Neural progenitor cell (in vitro differentiated cells): ENCODE data around the gene ERCC8. TPM values are rescaled to one million over a fixed set of nuclear protein-coding genes. Genes with fewer than 3 reads are reported as not detected.

Experiments
- DNase-seq: peaks from one replicate; pipeline ENCODE4 v3.0.0-alpha.2; 2016; ENCODE audit warnings: low spot score
- H2AFZ ChIP-seq: fragments of 200-600 bp; sonication (generic); replicated peaks from 2 replicates; pipeline ENCODE4 v1.6.1; 2016; ENCODE audit warnings: antibody characterized with exemption
- H3F3A ChIP-seq: fragments of 200-600 bp; sonication (generic); 2 replicates; pipeline ENCODE4 v1.6.1; 2016; ENCODE audit warnings: antibody characterized with exemption, low read depth
- H3K27ac ChIP-seq: fragments of 200-600 bp; sonication (generic); 2 replicates; pipeline ENCODE4 v1.5.1; 2016; ENCODE audit warnings: mild to moderate bottlenecking
- H3K27me3 ChIP-seq: fragments of 200-600 bp; sonication (generic); 2 replicates; pipeline ENCODE4 v1.6.1; 2016; ENCODE audit warnings: mild to moderate bottlenecking, moderate library complexity
- H3K36me3 ChIP-seq: fragments of 200-600 bp; sonication (generic); 2 replicates; pipeline ENCODE4 v1.5.1; 2016
- H3K4me1 ChIP-seq: fragments of 200-600 bp; sonication (generic); 2 replicates; pipeline ENCODE4 v1.6.1; 2016; ENCODE audit warnings: mixed run types
- H3K4me2 ChIP-seq: fragments of 200-600 bp; sonication (generic); 2 replicates; pipeline ENCODE4 v1.6.1; 2016
- H3K4me3 ChIP-seq: fragments of 200-600 bp; sonication (generic); 2 replicates; pipeline ENCODE4 v1.5.1; 2016
- H3K79me2 ChIP-seq: fragments of 200-600 bp; sonication (generic); 2 replicates; pipeline ENCODE4 v1.6.1; 2016; ENCODE audit warnings: low read depth
- H3K9ac ChIP-seq: fragments of 200-600 bp; sonication (generic); 2 replicates; pipeline ENCODE4 v1.6.1; 2016
- H3K9me3 ChIP-seq: fragments of 200-600 bp; sonication (generic); 2 replicates; pipeline ENCODE4 v1.5.1; 2016; ENCODE audit warnings: low read depth
- H4K20me1 ChIP-seq: fragments of 200-600 bp; sonication (generic); 2 replicates; pipeline ENCODE4 v1.6.1; 2016; ENCODE audit warnings: low read depth
- H3K27ac Mint-ChIP-seq: 3 replicates; pipeline ENCODE4 v1.8.0; 2021; ENCODE audit warnings: mixed read lengths
- H3K27me3 Mint-ChIP-seq: 2 replicates; pipeline ENCODE4 v1.8.0; 2022; ENCODE audit warnings: low read depth, mild to moderate bottlenecking, inconsistent platforms, moderate library complexity, mixed read lengths; ENCODE audit not compliant: insufficient read depth
- H3K36me3 Mint-ChIP-seq: 3 replicates; pipeline ENCODE4 v1.8.0; 2021; ENCODE audit warnings: mixed read lengths
- H3K4me1 Mint-ChIP-seq: 3 replicates; pipeline ENCODE4 v1.8.0; 2021; ENCODE audit warnings: mixed read lengths
- H3K4me3 Mint-ChIP-seq: 3 replicates; pipeline ENCODE4 v1.8.0; 2021; ENCODE audit warnings: mild to moderate bottlenecking, moderate library complexity, mixed read lengths
- H3K9me3 Mint-ChIP-seq: 3 replicates; pipeline ENCODE4 v1.8.0; 2020; ENCODE audit warnings: mixed read lengths
- EZH2 ChIP-seq: fragments of 200-600 bp; sonication (generic); IDR thresholded peaks from 2 replicates; pipeline ENCODE4 v1.6.1; 2017; ENCODE audit warnings: antibody characterized with exemption, mild to moderate bottlenecking, moderate library complexity
- EZH2phosphoT487 ChIP-seq: fragments of 200-600 bp; sonication (generic); IDR thresholded peaks from 2 replicates; pipeline ENCODE4 v1.6.1; 2017; ENCODE audit warnings: antibody characterized with exemption
- total RNA-seq: library from RNA; depleted of rRNA; stranded (reverse); fragments of >200 nt; gene quantifications from 2 replicates; pipeline ENCODE4 v1.2.3, GENCODE V29; 2015; ENCODE audit warnings: low replicate concordance
- TF ChIP-seq, protein P1 (sequence below): fragments of 200-600 bp; sonication (generic); IDR thresholded peaks from 2 replicates; pipeline ENCODE4 v1.5.1; 2017; ENCODE audit warnings: antibody characterized with exemption, mild to moderate bottlenecking

ERCC8 gene
- 43.7 and 48.0 TPM in 2 replicates for total RNA-seq

GRCh38 chr5:60944904-60945812, at the start of gene ERCC8, which contains the start of gene NDUFAF2:
Gene ERCC8, minus strand, starts transcription at chr5:60945070. Its CDS starts 62 bp downstream, at chr5:60945008.
Gene NDUFAF2, plus strand, starts transcription at chr5:60945205. Its CDS starts 51 bp downstream, at chr5:60945256.
- H2AFZ ChIP-seq: peak within 1 kb of the TSS; percentile 89
- H3F3A ChIP-seq: peaks cover 4% of the 10 kb centered on the region
- no peaks in the 10 kb centered on the region for H4K20me1 ChIP-seq
- peak; percentile 96 for DNase-seq
- peaks cover 17% of the 10 kb centered on the region for H3K4me1 ChIP-seq
- H3K36me3 ChIP-seq: peaks cover under 1% of the 10 kb centered on the region
- no peak for TF ChIP-seq EZH2
- TF ChIP-seq, protein P1, sequence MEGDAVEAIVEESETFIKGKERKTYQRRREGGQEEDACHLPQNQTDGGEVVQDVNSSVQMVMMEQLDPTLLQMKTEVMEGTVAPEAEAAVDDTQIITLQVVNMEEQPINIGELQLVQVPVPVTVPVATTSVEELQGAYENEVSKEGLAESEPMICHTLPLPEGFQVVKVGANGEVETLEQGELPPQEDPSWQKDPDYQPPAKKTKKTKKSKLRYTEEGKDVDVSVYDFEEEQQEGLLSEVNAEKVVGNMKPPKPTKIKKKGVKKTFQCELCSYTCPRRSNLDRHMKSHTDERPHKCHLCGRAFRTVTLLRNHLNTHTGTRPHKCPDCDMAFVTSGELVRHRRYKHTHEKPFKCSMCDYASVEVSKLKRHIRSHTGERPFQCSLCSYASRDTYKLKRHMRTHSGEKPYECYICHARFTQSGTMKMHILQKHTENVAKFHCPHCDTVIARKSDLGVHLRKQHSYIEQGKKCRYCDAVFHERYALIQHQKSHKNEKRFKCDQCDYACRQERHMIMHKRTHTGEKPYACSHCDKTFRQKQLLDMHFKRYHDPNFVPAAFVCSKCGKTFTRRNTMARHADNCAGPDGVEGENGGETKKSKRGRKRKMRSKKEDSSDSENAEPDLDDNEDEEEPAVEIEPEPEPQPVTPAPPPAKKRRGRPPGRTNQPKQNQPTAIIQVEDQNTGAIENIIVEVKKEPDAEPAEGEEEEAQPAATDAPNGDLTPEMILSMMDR: no peak
- no peak for TF ChIP-seq EZH2phosphoT487
- H3K27ac Mint-ChIP-seq: no peak within 1 kb of the TSS
- no peak within 1 kb of the TSS for H3K4me3 Mint-ChIP-seq
- peaks cover 7% of the 10 kb centered on the region for H3K36me3 Mint-ChIP-seq
- peaks cover 3% of the 10 kb centered on the region for H3K27me3 Mint-ChIP-seq
- H3K4me1 Mint-ChIP-seq: peaks cover 5% of the 10 kb centered on the region
- peak within 1 kb of the TSS; percentile 59 for H3K4me3 ChIP-seq
- H3K9me3 Mint-ChIP-seq: peaks cover 3% of the 10 kb centered on the region
- H3K9ac ChIP-seq: peak within 1 kb of the TSS; percentile 41
- no peaks in the 10 kb centered on the region for H3K9me3 ChIP-seq
- peaks cover 11% of the 10 kb centered on the region for H3K27me3 ChIP-seq
- peak within 1 kb of the TSS; percentile 99 for H3K4me2 ChIP-seq
- H3K79me2 ChIP-seq: peaks cover 76% of the 10 kb centered on the region
- H3K27ac ChIP-seq: no peak within 1 kb of the TSS

DNA sequence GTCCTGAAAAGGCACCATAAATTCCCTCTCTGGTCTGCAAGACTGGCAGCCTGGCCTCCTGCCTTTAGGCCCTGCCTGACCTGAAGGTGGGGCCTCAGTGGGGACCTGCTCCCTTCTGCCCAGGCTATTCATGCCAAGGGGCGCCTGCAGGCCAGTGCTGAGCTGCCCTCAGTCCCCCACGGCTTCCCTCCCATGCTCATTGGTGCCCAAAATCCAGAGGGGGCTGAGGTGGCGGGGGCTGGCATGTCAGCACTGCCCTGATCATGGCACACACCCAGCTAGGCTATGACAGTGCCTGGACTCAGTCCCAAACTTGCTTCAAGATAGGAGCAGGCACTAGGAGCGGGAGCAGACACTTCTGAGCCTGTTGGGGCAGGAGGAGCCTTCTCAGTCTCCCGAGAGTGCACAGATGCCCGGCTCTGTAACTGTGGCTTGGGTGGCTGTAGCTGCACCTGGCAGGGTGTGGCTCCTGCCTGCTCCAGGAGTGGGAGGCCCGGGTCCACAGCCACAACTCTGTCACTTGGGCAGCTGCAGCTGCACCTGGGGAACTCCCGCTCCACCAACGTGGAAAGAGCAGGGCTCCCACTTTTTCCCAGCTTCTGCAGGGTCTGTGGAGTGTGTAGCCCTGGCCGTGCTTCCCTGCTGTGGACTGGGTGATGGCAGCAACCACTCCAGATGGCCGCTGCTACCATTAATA, 49.2 kb upstream of the ERCC8 start:
- no peak overlapping the region for H3K4me3 Mint-ChIP-seq
- Histone ChIP-seq H3K9ac (no peak overlapping the region), H3F3A (no peaks in the 10 kb centered on the region), H2AFZ (no peak overlapping the region), H3K4me3 (no peak overlapping the region), H3K27ac (no peak overlapping the region), H3K36me3 (no peaks in the 10 kb centered on the region), H3K9me3 (no peaks in the 10 kb centered on the region), H4K20me1 (no peaks in the 10 kb centered on the region), H3K4me2 (no peak overlapping the region), H3K4me1 (no peaks in the 10 kb centered on the region), H3K79me2 (no peaks in the 10 kb centered on the region), H3K27me3 (no peaks in the 10 kb centered on the region)
- H3K36me3 Mint-ChIP-seq: peaks cover 5% of the 10 kb centered on the region
- no peak overlapping the region for H3K27ac Mint-ChIP-seq
- H3K27me3 Mint-ChIP-seq: no peaks in the 10 kb centered on the region
- TF ChIP-seq, protein P1: no peak
- TF ChIP-seq EZH2phosphoT487: no peak
- no peak for TF ChIP-seq EZH2
- DNase-seq: no peak
- H3K4me1 Mint-ChIP-seq: no peaks in the 10 kb centered on the region
- H3K9me3 Mint-ChIP-seq: peaks cover 19% of the 10 kb centered on the region

- Histone ChIP-seq H3K79me2 (no peaks in the 10 kb centered on the region), H3K4me2 (no peak overlapping the region), H3K4me1 (no peaks in the 10 kb centered on the region), H3F3A (no peaks in the 10 kb centered on the region), H4K20me1 (no peaks in the 10 kb centered on the region), H3K9ac (no peak overlapping the region), H3K27me3 (no peaks in the 10 kb centered on the region), H3K36me3 (no peaks in the 10 kb centered on the region), H3K4me3 (no peak overlapping the region), H3K27ac (no peak overlapping the region), H2AFZ (no peak overlapping the region), H3K9me3 (no peaks in the 10 kb centered on the region)
- Mint-ChIP-seq H3K27me3 (no peaks in the 10 kb centered on the region), H3K9me3 (peaks cover 22% of the 10 kb centered on the region), H3K4me3 (no peak overlapping the region), H3K4me1 (no peaks in the 10 kb centered on the region), H3K27ac (no peak overlapping the region), H3K36me3 (peaks cover 5% of the 10 kb centered on the region)
- no peak for TF ChIP-seq EZH2phosphoT487
- TF ChIP-seq EZH2: no peak
- TF ChIP-seq, protein P1: no peak
- DNase-seq: no peak
These were observed 48.6 kb upstream of the ERCC8 start for GRCh38 chr5:60993425-60993824.
